NCI-H69 (cell line): ENCODE measurements around the gene TOB1.
"Not testable (repeated sequence)": the region's sequence is repeated elsewhere in the genome, so short reads cannot be mapped to it uniquely, and the experiment has no call there.

Experiments used
- DNase-seq: peaks from one replicate; lab custom pipeline; 2025; lab: John Stamatoyannopoulos, UW

Gene TOB1

GRCh38 chr17:50868602-50869001 is 2.4 kb upstream of the TOB1 start:
- DNase-seq, result peak; percentile 32

DNA sequence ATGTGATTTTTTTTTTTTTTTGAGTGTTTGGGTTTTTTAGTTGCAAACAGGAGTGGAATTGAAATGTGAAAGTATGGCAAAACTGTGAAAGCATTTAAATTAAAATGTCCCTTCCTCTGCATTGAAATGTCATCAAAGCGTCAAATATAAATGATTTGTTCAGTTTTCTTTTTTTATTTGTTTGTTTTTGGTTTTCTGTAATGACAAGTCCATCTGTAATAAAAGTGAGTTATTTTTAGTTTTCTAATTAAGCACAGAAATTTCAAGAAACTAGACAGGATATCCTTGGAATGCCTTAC is 1.9 kb upstream of the TOB1 start:
- no peak for DNase-seq

- DNase-seq, result peak; percentile 99
These were observed 1.4 kb upstream of the TOB1 start for GRCh38 chr17:50867363-50868139.

GRCh38 chr17:50866950-50867362 is 802 bp upstream of the TOB1 start:
- DNase-seq, result peak; percentile 95

- DNase-seq, result no peak
These were observed 290 bp downstream of the TOB1 start for GRCh38 chr17:50865868-50866260.

GRCh38 chr17:50865060-50865867 is 890 bp downstream of the TOB1 start:
- DNase-seq, result peak; percentile 82

DNA sequence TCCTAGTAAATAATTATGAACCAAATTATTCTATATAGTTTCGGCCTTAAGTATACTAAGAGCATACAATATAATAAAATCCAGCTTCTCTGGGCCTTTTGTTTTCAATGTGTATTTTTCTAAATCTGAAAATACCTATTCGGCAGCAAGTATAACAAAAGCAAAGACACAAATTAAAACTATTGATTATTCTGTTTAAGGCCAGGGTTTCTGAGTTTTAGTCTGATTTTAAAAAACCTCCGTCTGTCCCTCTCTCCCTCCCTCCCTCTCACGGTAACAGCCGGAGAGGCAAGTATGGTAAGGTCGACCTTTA is 1.5 kb downstream of the TOB1 start:
- no peak for DNase-seq

DNA sequence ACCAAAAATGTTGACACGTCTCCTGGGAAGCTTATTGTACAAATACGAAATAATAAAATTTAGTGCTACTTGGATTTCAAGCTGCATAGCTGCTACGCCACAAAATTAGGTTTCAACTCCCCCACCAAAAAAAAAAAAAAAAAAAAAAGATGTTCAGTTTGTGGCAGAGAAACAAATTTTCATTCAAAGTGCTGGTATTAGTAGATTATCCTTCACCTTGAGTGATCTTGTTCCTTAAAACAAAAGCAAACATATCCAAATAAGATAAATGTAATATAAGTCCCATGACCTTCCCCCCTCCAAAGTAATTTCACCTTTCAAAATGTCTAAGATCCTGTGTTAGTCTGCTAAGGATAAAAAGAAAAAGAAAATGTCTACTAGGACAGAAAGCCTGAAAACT is 2.2 kb downstream of the TOB1 start:
- DNase-seq, result no peak

GRCh38 chr17:50863221-50863843 is 2.8 kb downstream of the TOB1 start:
- peak; percentile 48 for DNase-seq

- no peak for DNase-seq
These were observed 4.2 kb downstream of the TOB1 start for GRCh38 chr17:50861822-50862528.

GRCh38 chr17:50861334-50861676 is 4.8 kb downstream of the TOB1 start:
- no peak for DNase-seq

GRCh38 chr17:50859727-50860126 is 6.4 kb downstream of the TOB1 start:
- not testable (repeated sequence) for DNase-seq

DNA sequence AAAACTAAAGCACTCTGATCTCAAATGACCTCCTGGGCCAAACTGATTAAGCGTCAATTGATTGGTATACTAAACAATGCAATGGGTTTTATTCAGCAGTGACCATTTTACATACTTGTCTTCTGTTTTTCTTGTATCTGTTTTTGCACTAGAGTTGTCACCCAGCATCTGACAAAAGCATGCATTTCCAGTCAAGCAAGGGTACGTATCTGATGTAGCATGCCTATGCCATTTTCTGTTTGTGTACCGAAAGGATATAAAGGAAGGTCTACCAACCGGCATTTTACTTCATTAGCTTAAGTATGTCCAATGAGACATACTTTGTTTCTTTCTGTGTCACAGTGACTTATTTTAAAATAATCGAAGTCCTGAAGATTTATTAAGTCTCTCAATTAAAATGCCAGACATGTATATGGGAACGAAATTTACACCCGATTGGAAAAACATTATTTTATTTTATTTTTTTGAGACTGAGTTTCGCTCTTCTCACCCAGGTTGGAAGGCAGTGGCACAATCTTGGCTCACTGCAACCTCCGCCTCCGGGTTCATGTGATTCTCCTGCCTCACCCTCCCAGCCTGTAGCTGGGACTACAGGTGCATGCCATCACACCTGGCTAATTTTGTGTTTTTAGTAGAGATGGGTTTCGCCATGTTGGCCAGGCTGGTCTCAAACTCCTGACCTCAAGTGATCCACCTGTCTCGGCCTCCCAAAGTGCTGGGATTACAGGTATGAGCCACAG is 7.5 kb downstream of the TOB1 start:
- no peak for DNase-seq

DNA sequence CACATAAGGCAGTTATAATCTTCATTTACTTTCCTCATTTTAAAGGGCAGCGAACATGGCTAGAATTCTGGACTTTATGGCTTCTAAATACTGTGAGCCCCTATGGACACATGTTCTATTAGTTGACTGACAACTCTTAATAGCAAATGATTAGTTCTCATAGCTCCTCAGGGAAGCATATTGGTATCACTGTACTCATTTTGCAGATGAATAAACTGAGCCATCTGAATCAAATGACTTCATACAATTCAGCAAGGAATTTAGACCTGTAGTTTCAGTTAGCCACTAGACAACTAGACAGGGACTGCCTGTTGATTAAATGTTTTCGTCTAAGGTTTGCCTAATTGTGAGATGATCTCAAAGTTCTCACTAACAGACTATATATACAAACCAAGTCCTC is 9.7 kb downstream of the TOB1 start:
- DNase-seq, result no peak

GRCh38 chr17:50855708-50856330 is 10.3 kb downstream of the TOB1 start:
- DNase-seq, result no peak

DNA sequence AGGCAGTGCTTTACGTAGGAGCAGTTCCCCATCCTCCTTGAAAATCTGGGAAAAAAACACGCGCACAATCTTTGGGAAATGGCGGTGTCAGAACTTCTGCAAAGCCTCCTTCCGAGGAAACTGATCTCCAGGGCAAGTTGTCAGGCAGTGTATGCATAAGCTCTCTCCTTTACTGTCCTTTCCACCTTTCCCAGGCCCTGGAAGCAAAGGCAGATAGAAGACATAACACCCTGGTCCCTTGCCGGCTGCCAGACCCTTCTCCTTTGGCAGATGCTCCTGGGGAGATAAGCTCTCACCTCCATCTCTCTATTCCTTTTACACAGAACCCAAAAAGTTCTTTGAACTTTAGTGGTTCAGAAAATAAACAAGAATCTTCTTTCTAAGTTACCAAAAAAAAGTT is 12.4 kb downstream of the TOB1 start:
- no peak for DNase-seq

- no peak for DNase-seq
These were observed 13.0 kb downstream of the TOB1 start for GRCh38 chr17:50853015-50853615.

GRCh38 chr17:50850640-50851039 is 15.5 kb downstream of the TOB1 start:
- no peak for DNase-seq

- no peak for DNase-seq
These were observed 17.4 kb downstream of the TOB1 start for GRCh38 chr17:50848711-50849110.

DNA sequence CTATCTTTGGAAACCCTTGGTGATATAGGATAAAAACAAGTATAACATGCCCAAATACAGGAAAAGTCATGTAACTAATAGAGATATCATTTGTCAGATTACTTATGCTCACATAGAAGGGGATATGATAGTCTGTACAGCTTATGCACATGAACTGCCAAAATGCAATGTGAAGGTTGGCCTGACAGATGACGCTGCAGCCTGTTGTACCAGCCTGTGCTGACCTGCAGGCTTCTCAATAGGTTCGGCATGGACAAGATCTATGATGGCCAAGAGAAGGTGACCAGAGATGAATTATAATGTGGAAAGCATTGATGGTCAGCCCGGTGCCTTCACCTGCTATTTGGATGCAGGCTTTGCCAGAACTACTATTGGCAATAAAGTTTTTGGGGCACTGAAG is 18.1 kb downstream of the TOB1 start:
- DNase-seq, result no peak

DNA sequence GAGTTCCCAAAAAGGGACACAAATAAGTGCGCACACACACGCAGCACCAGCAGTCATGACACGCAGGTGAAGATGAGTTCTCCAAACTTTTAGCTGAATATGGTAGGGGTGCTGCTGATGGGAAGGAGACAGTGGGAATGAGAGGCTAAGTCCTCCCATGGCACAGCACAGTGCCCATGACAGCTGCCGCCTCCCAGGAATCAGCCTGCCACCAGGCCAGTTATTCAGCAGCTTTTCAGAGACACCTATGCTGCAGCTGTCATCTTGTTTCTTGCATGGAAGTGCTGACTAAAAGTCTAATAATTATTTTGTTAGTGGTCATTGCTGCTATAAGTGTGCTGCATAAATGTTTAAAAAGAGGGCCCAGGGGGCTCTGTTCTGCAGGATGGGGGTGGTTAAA is 18.6 kb downstream of the TOB1 start:
- no peak for DNase-seq
